ENCODE measurements around the gene PRSS48. TPM values are rescaled to one million over a fixed set of nuclear protein-coding genes. Genes with fewer than 3 reads are reported as not detected.

The PRSS48 gene
- polyA plus RNA-seq, 1 donor from 2014 or later = not detected

DNA sequence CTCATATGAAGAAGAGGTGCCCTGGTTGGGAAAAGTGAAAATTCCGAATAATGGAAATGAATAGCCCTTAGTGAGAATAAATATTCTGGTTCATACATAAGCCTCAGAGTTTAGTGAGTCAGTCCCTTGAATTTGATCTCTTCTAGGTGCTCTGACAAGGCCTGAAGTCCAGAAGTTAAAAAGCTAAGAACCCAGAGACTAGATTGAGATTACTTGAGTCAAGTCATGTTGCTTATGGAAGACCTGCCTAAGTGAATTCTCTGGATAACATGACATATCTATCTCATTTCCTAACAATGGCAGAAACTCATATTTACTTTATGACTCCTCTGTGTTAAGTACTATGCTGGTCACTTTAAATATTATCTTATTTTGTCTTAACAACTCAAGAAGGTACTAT, 10.5 kb upstream of the PRSS48 start:
- H3K4me2 ChIP-seq (ENCODE audit: low read length) = no peak overlapping the region
- no peaks in the 10 kb centered on the region for H3K27me3 ChIP-seq (ENCODE audit: insufficient read depth, low read depth, low read length)
- no peaks in the 10 kb centered on the region for H3K79me2 ChIP-seq (replicated peaks; ENCODE audit: insufficient read depth, low read length)
- no peak overlapping the region for H2AFZ ChIP-seq (ENCODE audit: low read depth, low read length)
- no peak overlapping the region for H3K27ac ChIP-seq (ENCODE audit: low read length)
- H3K4me3 ChIP-seq (ENCODE audit: low read length) = no peak overlapping the region
- H3F3A ChIP-seq (ENCODE audit: insufficient read depth, low read length, poor library complexity, severe bottlenecking) = no peaks in the 10 kb centered on the region
- no peaks in the 10 kb centered on the region for H3K9me2 ChIP-seq (ENCODE audit: insufficient read depth, low read length)
- no peak for TF ChIP-seq EZH2 (IDR thresholded peaks at IDR 0.05; ENCODE audit: borderline replicate concordance, insufficient read depth, low read length, poor library complexity, severe bottlenecking)
- TF ChIP-seq, protein P1, sequence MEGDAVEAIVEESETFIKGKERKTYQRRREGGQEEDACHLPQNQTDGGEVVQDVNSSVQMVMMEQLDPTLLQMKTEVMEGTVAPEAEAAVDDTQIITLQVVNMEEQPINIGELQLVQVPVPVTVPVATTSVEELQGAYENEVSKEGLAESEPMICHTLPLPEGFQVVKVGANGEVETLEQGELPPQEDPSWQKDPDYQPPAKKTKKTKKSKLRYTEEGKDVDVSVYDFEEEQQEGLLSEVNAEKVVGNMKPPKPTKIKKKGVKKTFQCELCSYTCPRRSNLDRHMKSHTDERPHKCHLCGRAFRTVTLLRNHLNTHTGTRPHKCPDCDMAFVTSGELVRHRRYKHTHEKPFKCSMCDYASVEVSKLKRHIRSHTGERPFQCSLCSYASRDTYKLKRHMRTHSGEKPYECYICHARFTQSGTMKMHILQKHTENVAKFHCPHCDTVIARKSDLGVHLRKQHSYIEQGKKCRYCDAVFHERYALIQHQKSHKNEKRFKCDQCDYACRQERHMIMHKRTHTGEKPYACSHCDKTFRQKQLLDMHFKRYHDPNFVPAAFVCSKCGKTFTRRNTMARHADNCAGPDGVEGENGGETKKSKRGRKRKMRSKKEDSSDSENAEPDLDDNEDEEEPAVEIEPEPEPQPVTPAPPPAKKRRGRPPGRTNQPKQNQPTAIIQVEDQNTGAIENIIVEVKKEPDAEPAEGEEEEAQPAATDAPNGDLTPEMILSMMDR (IDR thresholded peaks at IDR 0.05; ENCODE audit: poor library complexity, severe bottlenecking) = no peak
- TF ChIP-seq, protein P2, sequence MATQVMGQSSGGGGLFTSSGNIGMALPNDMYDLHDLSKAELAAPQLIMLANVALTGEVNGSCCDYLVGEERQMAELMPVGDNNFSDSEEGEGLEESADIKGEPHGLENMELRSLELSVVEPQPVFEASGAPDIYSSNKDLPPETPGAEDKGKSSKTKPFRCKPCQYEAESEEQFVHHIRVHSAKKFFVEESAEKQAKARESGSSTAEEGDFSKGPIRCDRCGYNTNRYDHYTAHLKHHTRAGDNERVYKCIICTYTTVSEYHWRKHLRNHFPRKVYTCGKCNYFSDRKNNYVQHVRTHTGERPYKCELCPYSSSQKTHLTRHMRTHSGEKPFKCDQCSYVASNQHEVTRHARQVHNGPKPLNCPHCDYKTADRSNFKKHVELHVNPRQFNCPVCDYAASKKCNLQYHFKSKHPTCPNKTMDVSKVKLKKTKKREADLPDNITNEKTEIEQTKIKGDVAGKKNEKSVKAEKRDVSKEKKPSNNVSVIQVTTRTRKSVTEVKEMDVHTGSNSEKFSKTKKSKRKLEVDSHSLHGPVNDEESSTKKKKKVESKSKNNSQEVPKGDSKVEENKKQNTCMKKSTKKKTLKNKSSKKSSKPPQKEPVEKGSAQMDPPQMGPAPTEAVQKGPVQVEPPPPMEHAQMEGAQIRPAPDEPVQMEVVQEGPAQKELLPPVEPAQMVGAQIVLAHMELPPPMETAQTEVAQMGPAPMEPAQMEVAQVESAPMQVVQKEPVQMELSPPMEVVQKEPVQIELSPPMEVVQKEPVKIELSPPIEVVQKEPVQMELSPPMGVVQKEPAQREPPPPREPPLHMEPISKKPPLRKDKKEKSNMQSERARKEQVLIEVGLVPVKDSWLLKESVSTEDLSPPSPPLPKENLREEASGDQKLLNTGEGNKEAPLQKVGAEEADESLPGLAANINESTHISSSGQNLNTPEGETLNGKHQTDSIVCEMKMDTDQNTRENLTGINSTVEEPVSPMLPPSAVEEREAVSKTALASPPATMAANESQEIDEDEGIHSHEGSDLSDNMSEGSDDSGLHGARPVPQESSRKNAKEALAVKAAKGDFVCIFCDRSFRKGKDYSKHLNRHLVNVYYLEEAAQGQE (IDR thresholded peaks at IDR 0.05; ENCODE audit: borderline replicate concordance) = no peak
- no peak for TF ChIP-seq EP300 (conservative IDR thresholded peaks at IDR 0.05; ENCODE audit: poor library complexity, severe bottlenecking)
- no peak for TF ChIP-seq RAD21 (conservative IDR thresholded peaks at IDR 0.05)
- no peak for TF ChIP-seq TAF1 (IDR thresholded peaks at IDR 0.05; ENCODE audit: low read depth)
- TF ChIP-seq MXI1 (conservative IDR thresholded peaks at IDR 0.05; ENCODE audit: poor library complexity, severe bottlenecking) = no peak
- no peak for TF ChIP-seq SMC3 (conservative IDR thresholded peaks at IDR 0.05; ENCODE audit: poor library complexity)
- no peak for TF ChIP-seq POLR2AphosphoS5 (IDR thresholded peaks at IDR 0.05)
- H3K36me3 ChIP-seq (ENCODE audit: insufficient read depth, low read length) = no peaks in the 10 kb centered on the region
- H3K9ac ChIP-seq (ENCODE audit: low read length) = no peak overlapping the region
- no peaks in the 10 kb centered on the region for H4K20me1 ChIP-seq (ENCODE audit: insufficient read depth)
- no peaks in the 10 kb centered on the region for H3K9me3 ChIP-seq (ENCODE audit: low read length)

DNA sequence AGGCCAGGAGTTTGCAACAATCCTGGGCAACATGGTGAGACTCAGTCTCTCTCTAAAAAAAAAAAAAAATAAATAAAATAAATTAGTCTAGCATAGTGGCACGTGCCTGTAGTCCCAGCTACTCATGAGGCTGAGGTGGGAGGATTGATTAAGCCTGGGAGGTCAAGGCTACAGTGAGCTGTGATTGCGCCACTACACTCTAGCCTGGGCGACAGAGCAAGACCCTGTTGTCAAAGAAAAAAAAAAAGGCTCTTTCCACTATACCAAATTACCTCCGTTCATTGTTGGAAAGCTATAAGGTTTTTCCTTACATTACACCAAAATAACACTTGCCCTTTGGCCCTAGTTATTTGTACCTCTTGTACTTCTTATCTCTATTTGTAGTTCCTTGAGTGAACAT, 9.9 kb upstream of the PRSS48 start:
- Histone ChIP-seq H3F3A (ENCODE audit: insufficient read depth, low read length, poor library complexity, severe bottlenecking) (no peaks in the 10 kb centered on the region), H3K36me3 (ENCODE audit: insufficient read depth, low read length) (no peaks in the 10 kb centered on the region), H2AFZ (ENCODE audit: low read depth, low read length) (no peak overlapping the region), H3K27ac (ENCODE audit: low read length) (no peak overlapping the region), H3K9ac (ENCODE audit: low read length) (no peak overlapping the region), H3K9me3 (ENCODE audit: low read length) (no peaks in the 10 kb centered on the region), H3K27me3 (ENCODE audit: insufficient read depth, low read depth, low read length) (no peaks in the 10 kb centered on the region), H3K9me2 (ENCODE audit: insufficient read depth, low read length) (no peaks in the 10 kb centered on the region), H3K79me2 (replicated peaks; ENCODE audit: insufficient read depth, low read length) (no peaks in the 10 kb centered on the region), H4K20me1 (ENCODE audit: insufficient read depth) (no peaks in the 10 kb centered on the region), H3K4me2 (ENCODE audit: low read length) (no peak overlapping the region), H3K4me3 (ENCODE audit: low read length) (no peak overlapping the region)
- TF ChIP-seq SMC3 (conservative IDR thresholded peaks at IDR 0.05; ENCODE audit: poor library complexity) (no peak), EP300 (conservative IDR thresholded peaks at IDR 0.05; ENCODE audit: poor library complexity, severe bottlenecking) (no peak), MXI1 (conservative IDR thresholded peaks at IDR 0.05; ENCODE audit: poor library complexity, severe bottlenecking) (no peak), EZH2 (IDR thresholded peaks at IDR 0.05; ENCODE audit: borderline replicate concordance, insufficient read depth, low read length, poor library complexity, severe bottlenecking) (no peak), RAD21 (conservative IDR thresholded peaks at IDR 0.05) (no peak), POLR2AphosphoS5 (IDR thresholded peaks at IDR 0.05) (no peak)
- TF ChIP-seq, protein P2 (IDR thresholded peaks at IDR 0.05; ENCODE audit: borderline replicate concordance) = no peak
- TF ChIP-seq, protein P1 (IDR thresholded peaks at IDR 0.05; ENCODE audit: poor library complexity, severe bottlenecking) = no peak

Data from neural cell (in vitro differentiated cells).